Panc1 (cell line): Measurements from ENCODE around the gene TMEM207. TPM values are rescaled to one million over a fixed set of nuclear protein-coding genes. Genes with fewer than 3 reads are reported as not detected.

ENCODE experiments used
- ATAC-seq: fragments of 200-7000 bp; cut with Tn5 transposase; 2 replicates; pipeline ENCODE4 v1.9.1; 2020; ENCODE audit warnings: mild to moderate bottlenecking, moderate library complexity
- BruUV-seq: library from RNA; stranded (reverse); fragments of 400-500 nt; replicated peaks from 2 replicates; lab custom pipeline; 2021; lab: Mats Ljungman, UMichigan
- CTCF ChIA-PET: fragments of 300-600 bp; sonication (Branson Sonifier 250); formaldehyde crosslinking; loops from one replicate; lab custom pipeline; 2022; ENCODE audit warnings: antibody characterized with exemption; lab: Charles Lee
- POLR2A ChIA-PET: fragments of 300-600 bp; sonication (Branson Sonifier 250); formaldehyde crosslinking; loops from one replicate; lab custom pipeline; 2022; ENCODE audit warnings: antibody characterized with exemption; lab: Charles Lee
- DNase-seq: peaks from one replicate; pipeline ENCODE4 v3.0.0-alpha.2; 2010; ENCODE audit warnings: low read depth, low spot score
- H3K27ac ChIP-seq: 2 replicates; pipeline ENCODE4 v1.5.1; 2011; ENCODE audit warnings: mild to moderate bottlenecking, low read length, inconsistent platforms
- H3K27me3 ChIP-seq: fragments of 200-500 bp; sonication (Bioruptor generic); 2 replicates; pipeline ENCODE4 v1.6.0; 2014; ENCODE audit warnings: low read length, inconsistent platforms; ENCODE audit not compliant: control insufficient read depth, insufficient read depth
- H3K36me3 ChIP-seq: fragments of 200-500 bp; sonication (Bioruptor generic); 2 replicates; pipeline ENCODE4 v1.5.1; 2014; ENCODE audit warnings: inconsistent platforms, mild to moderate bottlenecking, low read length, moderate library complexity; ENCODE audit not compliant: control insufficient read depth, insufficient read depth
- H3K4me1 ChIP-seq: 2 replicates; pipeline ENCODE4 v1.5.1; 2011; ENCODE audit warnings: inconsistent platforms, mild to moderate bottlenecking, low read length, moderate library complexity; ENCODE audit not compliant: control insufficient read depth, insufficient read depth
- H3K4me3 ChIP-seq, 2 experiments: 2 replicates each; pipeline ENCODE4 v1.5.1; 2011 to 2012; ENCODE audit warnings: low read depth in 2 of 2, low read length in 2 of 2, mild to moderate bottlenecking in 2 of 2, inconsistent platforms in 1 of 2, moderate library complexity in 1 of 2
- H3K9me3 ChIP-seq: fragments of 200-500 bp; sonication (Bioruptor generic); 2 replicates; pipeline ENCODE4 v1.5.1; 2014; ENCODE audit warnings: low read depth, mild to moderate bottlenecking, inconsistent platforms, low read length, moderate library complexity; ENCODE audit not compliant: control insufficient read depth, insufficient read depth
- POLR2AphosphoS5 ChIP-seq: IDR thresholded peaks from 2 replicates; pipeline ENCODE4 v1.6.1; 2012; ENCODE audit warnings: mild to moderate bottlenecking, low read depth, low read length, moderate library complexity
- SIN3A ChIP-seq: IDR thresholded peaks from 2 replicates; pipeline ENCODE4 v1.6.1; 2012; ENCODE audit warnings: low read depth, mild to moderate bottlenecking, low read length, moderate library complexity, borderline replicate concordance; ENCODE audit not compliant: insufficient read depth
- TCF7L2 ChIP-seq: IDR thresholded peaks from 2 replicates; pipeline ENCODE4 v1.6.1; 2011; ENCODE audit warnings: mild to moderate bottlenecking, low read depth, low read length, inconsistent platforms
- in situ Hi-C: cut with HindIII; loops from 2 replicates; pipeline ENCODE4 v1.10.0; 2016; ENCODE audit warnings: low sequenced_read_pairs, low pct_unique_long_range_greater_than_20kb
- intact Hi-C: fragments of 100-400 bp; cut with micrococcal nuclease; formaldehyde crosslinking; loops from one replicate; pipeline ENCODE4 v1.10.0; 2022; ENCODE audit not compliant: unreplicated experiment
- total RNA-seq: library from RNA; stranded (reverse); gene quantifications from one replicate; pipeline ENCODE4 v1.2.1, GENCODE V29; 2021; ENCODE audit not compliant: unreplicated experiment
- TF ChIP-seq, protein P1 (sequence below): fragments of 450-650 bp; IDR thresholded peaks from 2 replicates; pipeline ENCODE4 v1.5.1; 2017; ENCODE audit warnings: mild to moderate bottlenecking
- TF ChIP-seq, protein P2 (sequence below), 2 experiments: IDR thresholded peaks; 2 replicates each; pipeline ENCODE4 v1.6.1; 2011 to 2012; ENCODE audit warnings: low read depth in 2 of 2, control low read depth in 1 of 2, low read length in 1 of 2, mild to moderate bottlenecking in 1 of 2, moderate library complexity in 1 of 2; ENCODE audit not compliant: insufficient read depth in 1 of 2

The TMEM207 gene
- total RNA-seq, 1 experiment from 2014 or later = not detected

DNA sequence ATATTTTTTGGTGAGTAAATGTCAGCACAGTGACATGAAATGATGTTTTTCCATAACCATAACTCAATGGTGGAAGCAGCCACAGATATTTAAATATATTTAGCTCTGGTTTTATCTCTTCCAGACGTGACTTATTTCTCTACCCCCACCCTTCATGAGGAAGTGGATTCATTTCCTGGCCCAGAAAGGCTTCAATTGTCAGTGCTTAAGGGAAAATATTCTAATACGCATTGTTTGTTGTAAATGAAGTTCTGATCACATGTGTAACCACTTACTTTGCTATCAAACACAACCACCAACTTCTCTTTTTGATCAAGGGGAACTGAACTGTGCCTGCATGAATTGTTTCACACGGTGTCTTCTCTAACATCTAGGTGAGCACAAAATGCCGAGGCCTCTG is 47.7 kb downstream of the TMEM207 start:
- Histone ChIP-seq H3K4me1 (no peaks in the 10 kb centered on the region), H3K36me3 (no peaks in the 10 kb centered on the region), H3K9me3 (no peaks in the 10 kb centered on the region), H3K27ac (no peak overlapping the region), H3K4me3 (no peak overlapping the region), H3K27me3 (no peaks in the 10 kb centered on the region)
- TF ChIP-seq, protein P1, sequence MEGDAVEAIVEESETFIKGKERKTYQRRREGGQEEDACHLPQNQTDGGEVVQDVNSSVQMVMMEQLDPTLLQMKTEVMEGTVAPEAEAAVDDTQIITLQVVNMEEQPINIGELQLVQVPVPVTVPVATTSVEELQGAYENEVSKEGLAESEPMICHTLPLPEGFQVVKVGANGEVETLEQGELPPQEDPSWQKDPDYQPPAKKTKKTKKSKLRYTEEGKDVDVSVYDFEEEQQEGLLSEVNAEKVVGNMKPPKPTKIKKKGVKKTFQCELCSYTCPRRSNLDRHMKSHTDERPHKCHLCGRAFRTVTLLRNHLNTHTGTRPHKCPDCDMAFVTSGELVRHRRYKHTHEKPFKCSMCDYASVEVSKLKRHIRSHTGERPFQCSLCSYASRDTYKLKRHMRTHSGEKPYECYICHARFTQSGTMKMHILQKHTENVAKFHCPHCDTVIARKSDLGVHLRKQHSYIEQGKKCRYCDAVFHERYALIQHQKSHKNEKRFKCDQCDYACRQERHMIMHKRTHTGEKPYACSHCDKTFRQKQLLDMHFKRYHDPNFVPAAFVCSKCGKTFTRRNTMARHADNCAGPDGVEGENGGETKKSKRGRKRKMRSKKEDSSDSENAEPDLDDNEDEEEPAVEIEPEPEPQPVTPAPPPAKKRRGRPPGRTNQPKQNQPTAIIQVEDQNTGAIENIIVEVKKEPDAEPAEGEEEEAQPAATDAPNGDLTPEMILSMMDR = no peak
- no peak for TF ChIP-seq TCF7L2
- TF ChIP-seq, protein P2, sequence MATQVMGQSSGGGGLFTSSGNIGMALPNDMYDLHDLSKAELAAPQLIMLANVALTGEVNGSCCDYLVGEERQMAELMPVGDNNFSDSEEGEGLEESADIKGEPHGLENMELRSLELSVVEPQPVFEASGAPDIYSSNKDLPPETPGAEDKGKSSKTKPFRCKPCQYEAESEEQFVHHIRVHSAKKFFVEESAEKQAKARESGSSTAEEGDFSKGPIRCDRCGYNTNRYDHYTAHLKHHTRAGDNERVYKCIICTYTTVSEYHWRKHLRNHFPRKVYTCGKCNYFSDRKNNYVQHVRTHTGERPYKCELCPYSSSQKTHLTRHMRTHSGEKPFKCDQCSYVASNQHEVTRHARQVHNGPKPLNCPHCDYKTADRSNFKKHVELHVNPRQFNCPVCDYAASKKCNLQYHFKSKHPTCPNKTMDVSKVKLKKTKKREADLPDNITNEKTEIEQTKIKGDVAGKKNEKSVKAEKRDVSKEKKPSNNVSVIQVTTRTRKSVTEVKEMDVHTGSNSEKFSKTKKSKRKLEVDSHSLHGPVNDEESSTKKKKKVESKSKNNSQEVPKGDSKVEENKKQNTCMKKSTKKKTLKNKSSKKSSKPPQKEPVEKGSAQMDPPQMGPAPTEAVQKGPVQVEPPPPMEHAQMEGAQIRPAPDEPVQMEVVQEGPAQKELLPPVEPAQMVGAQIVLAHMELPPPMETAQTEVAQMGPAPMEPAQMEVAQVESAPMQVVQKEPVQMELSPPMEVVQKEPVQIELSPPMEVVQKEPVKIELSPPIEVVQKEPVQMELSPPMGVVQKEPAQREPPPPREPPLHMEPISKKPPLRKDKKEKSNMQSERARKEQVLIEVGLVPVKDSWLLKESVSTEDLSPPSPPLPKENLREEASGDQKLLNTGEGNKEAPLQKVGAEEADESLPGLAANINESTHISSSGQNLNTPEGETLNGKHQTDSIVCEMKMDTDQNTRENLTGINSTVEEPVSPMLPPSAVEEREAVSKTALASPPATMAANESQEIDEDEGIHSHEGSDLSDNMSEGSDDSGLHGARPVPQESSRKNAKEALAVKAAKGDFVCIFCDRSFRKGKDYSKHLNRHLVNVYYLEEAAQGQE (IDR thresholded peaks at IDR 0.05; ENCODE audit: insufficient read depth in 1 of 2, low read depth in 2 of 2, low read length in 1 of 2) = no peak
- no peak for TF ChIP-seq SIN3A
- TF ChIP-seq POLR2AphosphoS5 = no peak
- no TSS peak for BruUV-seq
- POLR2A ChIA-PET = no interaction called here
- intact Hi-C loops (no loop called here), in situ Hi-C loops (no loop called here)
- CTCF ChIA-PET = interaction anchor here (0.6 to 0.7 kb wide), 2 partner anchors 66 to 1545 kb away, joined by 3 read pairs; no protein-coding TSS in a partner anchor
- ATAC-seq (no peak), DNase-seq (no peak)

DNA sequence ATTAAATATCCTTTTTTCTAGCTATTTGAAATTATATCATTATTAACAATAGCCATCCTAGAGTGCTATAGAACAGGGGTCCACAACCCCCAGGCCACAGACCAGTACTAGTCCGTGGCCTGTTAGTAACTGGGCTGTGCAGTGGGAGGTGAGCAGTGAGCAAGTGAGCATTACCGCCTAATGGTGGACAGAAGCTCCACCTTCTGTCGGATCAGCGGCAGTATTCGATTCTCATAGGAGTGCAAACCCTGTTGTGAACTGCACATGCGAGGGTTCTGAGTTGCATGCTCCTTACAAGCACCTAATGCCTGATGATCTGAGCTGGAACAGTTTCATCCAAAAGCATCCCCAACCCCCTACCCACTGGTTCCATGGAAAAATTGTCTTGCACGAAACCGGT is 50.0 kb downstream of the TMEM207 start:
- ChIA-PET POLR2A (interaction anchor here (0.7 kb wide), 1 partner anchor 13 kb away, joined by 3 read pairs; no protein-coding TSS in a partner anchor), CTCF (interaction anchor here (0.5 kb wide), 1 partner anchor 439 kb away, joined by 3 read pairs; no protein-coding TSS in a partner anchor)
- DNase-seq (no peak), ATAC-seq (no peak)
- H3K27ac ChIP-seq = no peak overlapping the region
- no peaks in the 10 kb centered on the region for H3K9me3 ChIP-seq
- intact Hi-C loops = no loop called here
- no peaks in the 10 kb centered on the region for H3K4me1 ChIP-seq
- TF ChIP-seq, protein P2 (IDR thresholded peaks at IDR 0.05; ENCODE audit: insufficient read depth in 1 of 2, low read depth in 2 of 2, low read length in 1 of 2) = no peak
- TF ChIP-seq TCF7L2 (no peak), POLR2AphosphoS5 (no peak), SIN3A (no peak)
- TF ChIP-seq, protein P1 = no peak
- H3K36me3 ChIP-seq = no peaks in the 10 kb centered on the region
- no TSS peak for BruUV-seq
- H3K27me3 ChIP-seq = no peaks in the 10 kb centered on the region
- H3K4me3 ChIP-seq = no peak overlapping the region
- in situ Hi-C loops = no loop called here
